ENCODE measurements around the gene CYB5RL. TPM values are rescaled to one million over a fixed set of nuclear protein-coding genes. Genes with fewer than 3 reads are reported as not detected.

CYB5RL gene
- total RNA-seq, 1 experiment from 2014 or later: 7.9 TPM

DNA sequence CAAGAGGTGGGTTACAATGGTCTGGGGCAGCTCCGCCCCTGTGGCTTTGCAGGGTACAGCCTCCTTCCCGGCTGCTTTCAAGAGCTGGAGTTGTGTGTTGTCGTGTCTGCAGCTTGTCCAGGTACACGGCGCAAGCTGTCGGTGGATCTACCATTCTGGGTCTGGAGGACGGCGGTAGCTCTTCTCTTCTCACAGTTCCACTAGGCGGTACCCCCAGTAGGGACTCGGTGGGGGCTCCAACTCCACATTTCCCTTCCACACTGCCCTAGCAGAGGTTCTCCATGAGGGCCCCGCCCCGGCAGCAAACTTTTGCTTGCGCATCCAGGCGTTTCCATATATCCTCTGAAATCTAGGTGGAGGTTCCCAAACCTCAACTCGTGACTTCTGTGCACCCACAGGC is 34.7 kb downstream of the CYB5RL start:
- Histone ChIP-seq H3K4me1 (ENCODE audit: low read length) (no peaks in the 10 kb centered on the region), H4K20me1 (ENCODE audit: insufficient read depth, low read depth, low read length) (no peaks in the 10 kb centered on the region), H3K9me3 (ENCODE audit: low read length) (no peaks in the 10 kb centered on the region), H3K79me2 (ENCODE audit: low read length) (no peaks in the 10 kb centered on the region), H3K9me2 (replicated peaks; ENCODE audit: insufficient read depth, low read length) (no peaks in the 10 kb centered on the region), H3K36me3 (ENCODE audit: insufficient read depth, low read length) (no peaks in the 10 kb centered on the region), H3K4me2 (ENCODE audit: low read depth, low read length, poor library complexity, severe bottlenecking) (no peak overlapping the region), H3K27me3 (ENCODE audit: low read length) (no peaks in the 10 kb centered on the region), H3K27ac (ENCODE audit: low read length) (no peak overlapping the region), H3K9ac (ENCODE audit: low read length) (no peak overlapping the region), H3K4me3 (ENCODE audit: low read length) (no peak overlapping the region), H2AFZ (ENCODE audit: low read length) (no peak overlapping the region)
- no peak for DNase-seq

DNA sequence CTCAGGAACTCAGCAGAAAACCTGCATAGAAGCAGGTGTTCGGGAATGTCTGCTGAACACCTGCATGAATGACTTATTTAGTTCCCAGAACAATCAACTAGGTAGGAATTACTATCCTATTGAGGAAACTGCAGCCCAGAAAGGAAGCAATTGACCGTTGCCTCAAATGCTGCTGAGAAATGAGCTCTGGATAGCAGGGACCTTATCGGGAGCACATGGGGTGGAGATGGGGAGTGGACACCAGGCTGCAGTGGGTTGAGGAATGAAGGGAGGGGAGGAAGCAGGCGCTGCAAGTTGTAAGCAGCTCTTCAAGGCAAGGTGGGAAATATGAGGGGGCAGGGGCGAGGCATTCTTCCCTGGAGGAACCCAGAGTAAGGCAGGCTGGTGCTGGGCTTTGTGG is 36.3 kb downstream of the CYB5RL start:
- Histone ChIP-seq H3K4me3 (ENCODE audit: low read length) (no peak overlapping the region), H4K20me1 (ENCODE audit: insufficient read depth, low read depth, low read length) (no peaks in the 10 kb centered on the region), H3K4me1 (ENCODE audit: low read length) (no peaks in the 10 kb centered on the region), H2AFZ (ENCODE audit: low read length) (no peak overlapping the region), H3K27me3 (ENCODE audit: low read length) (no peaks in the 10 kb centered on the region), H3K9me2 (replicated peaks; ENCODE audit: insufficient read depth, low read length) (no peaks in the 10 kb centered on the region), H3K4me2 (ENCODE audit: low read depth, low read length, poor library complexity, severe bottlenecking) (no peak overlapping the region), H3K9ac (ENCODE audit: low read length) (no peak overlapping the region), H3K9me3 (ENCODE audit: low read length) (no peaks in the 10 kb centered on the region), H3K36me3 (ENCODE audit: insufficient read depth, low read length) (no peaks in the 10 kb centered on the region), H3K79me2 (ENCODE audit: low read length) (no peaks in the 10 kb centered on the region), H3K27ac (ENCODE audit: low read length) (no peak overlapping the region)
- no peak for DNase-seq

DNA sequence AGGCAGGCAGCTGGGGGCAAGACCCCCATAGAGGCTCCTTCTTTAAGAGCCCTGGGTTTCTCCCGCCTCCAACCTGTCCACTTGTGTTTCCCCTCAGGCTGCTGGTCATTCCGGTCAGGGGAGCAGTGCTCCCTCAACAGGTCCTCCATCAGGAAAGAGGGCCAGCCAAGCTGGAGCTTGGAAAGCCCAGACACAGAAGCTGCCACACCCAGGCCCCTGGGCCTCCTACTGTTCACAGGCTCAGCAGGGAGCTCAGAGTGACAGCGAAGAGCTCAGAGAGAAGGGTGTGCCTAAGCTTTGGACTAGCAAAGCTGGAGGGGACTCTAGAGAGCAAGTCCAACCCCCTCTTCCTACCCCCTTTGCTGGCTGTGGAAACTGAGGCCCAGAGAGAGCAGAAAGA is 36.8 kb downstream of the CYB5RL start:
- no peak overlapping the region for H3K9ac ChIP-seq (ENCODE audit: low read length)
- no peaks in the 10 kb centered on the region for H3K79me2 ChIP-seq (ENCODE audit: low read length)
- no peaks in the 10 kb centered on the region for H3K9me2 ChIP-seq (replicated peaks; ENCODE audit: insufficient read depth, low read length)
- no peak overlapping the region for H2AFZ ChIP-seq (ENCODE audit: low read length)
- H3K4me2 ChIP-seq (ENCODE audit: low read depth, low read length, poor library complexity, severe bottlenecking): no peak overlapping the region
- H3K36me3 ChIP-seq (ENCODE audit: insufficient read depth, low read length): no peaks in the 10 kb centered on the region
- no peaks in the 10 kb centered on the region for H3K27me3 ChIP-seq (ENCODE audit: low read length)
- no peak overlapping the region for H3K4me3 ChIP-seq (ENCODE audit: low read length)
- no peaks in the 10 kb centered on the region for H3K9me3 ChIP-seq (ENCODE audit: low read length)
- no peaks in the 10 kb centered on the region for H4K20me1 ChIP-seq (ENCODE audit: insufficient read depth, low read depth, low read length)
- no peak overlapping the region for H3K27ac ChIP-seq (ENCODE audit: low read length)
- H3K4me1 ChIP-seq (ENCODE audit: low read length): no peaks in the 10 kb centered on the region
- no peak for DNase-seq

DNA sequence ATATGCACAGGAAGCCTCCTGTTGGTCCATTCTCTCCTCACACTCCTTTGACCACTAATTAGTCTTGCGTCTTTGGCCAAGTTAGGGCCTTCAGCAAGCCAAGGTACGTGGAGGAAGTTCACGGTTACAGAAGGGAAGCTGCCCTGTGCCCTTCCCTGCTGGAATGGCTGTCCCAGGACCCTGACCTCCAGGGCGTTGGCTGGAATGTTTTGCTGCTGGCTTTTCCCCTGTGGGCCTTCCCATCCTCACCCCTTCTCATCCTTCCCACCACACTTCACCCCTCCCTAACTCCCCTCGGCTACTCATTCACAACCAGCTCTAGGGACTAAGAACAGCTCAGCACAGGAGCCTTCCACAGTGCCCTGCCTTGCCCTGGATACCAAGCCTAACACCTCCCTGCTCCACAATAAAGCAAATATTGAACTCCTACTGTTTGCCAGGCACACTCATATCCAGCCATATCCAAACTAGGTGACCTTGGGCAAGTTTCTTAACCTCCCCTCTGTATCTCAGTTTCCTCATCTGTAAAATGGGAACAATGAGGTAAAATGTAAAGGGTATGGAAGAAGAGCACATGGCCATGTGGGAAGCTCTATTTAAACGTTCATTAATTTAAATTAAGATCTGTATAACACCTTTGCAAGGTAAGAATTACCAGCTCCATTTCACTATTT is 38.2 kb downstream of the CYB5RL start:
- Histone ChIP-seq H3K79me2 (ENCODE audit: low read length) (no peaks in the 10 kb centered on the region), H3K9ac (ENCODE audit: low read length) (no peak overlapping the region)

DNA sequence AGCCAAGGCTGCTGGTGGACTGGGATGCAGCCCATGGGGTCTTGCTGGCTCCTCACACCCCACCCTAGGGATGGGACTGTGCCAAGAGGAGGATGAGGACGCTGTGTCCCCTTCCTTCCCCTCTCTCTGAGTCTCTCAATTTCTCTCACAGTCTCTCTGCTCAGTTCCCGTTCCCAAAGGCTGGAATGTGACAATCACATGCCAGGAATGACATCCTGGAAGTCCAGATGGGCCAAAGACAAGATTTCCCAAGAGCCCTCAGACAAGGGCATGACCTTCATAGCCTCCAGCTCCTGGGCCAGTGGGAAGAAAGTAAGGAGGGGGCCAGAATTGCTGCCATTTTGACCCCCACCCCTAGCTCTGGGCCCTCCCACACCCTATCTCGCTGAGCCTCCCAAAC is 39.5 kb downstream of the CYB5RL start:
- no peak overlapping the region for H3K4me3 ChIP-seq (ENCODE audit: low read length)
- no peaks in the 10 kb centered on the region for H3K79me2 ChIP-seq (ENCODE audit: low read length)
- no peak overlapping the region for H2AFZ ChIP-seq (ENCODE audit: low read length)
- H4K20me1 ChIP-seq (ENCODE audit: insufficient read depth, low read depth, low read length): no peaks in the 10 kb centered on the region
- H3K27ac ChIP-seq (ENCODE audit: low read length): no peak overlapping the region
- no peaks in the 10 kb centered on the region for H3K9me2 ChIP-seq (replicated peaks; ENCODE audit: insufficient read depth, low read length)
- H3K36me3 ChIP-seq (ENCODE audit: insufficient read depth, low read length): no peaks in the 10 kb centered on the region
- no peak overlapping the region for H3K4me2 ChIP-seq (ENCODE audit: low read depth, low read length, poor library complexity, severe bottlenecking)
- H3K9me3 ChIP-seq (ENCODE audit: low read length): no peaks in the 10 kb centered on the region
- DNase-seq: no peak
- no peak overlapping the region for H3K9ac ChIP-seq (ENCODE audit: low read length)
- H3K27me3 ChIP-seq (ENCODE audit: low read length): no peaks in the 10 kb centered on the region
- H3K4me1 ChIP-seq (ENCODE audit: low read length): no peaks in the 10 kb centered on the region

More for the DNA sequence above, 38.2 kb downstream of the CYB5RL start:
- no peak overlapping the region for H2AFZ ChIP-seq (ENCODE audit: low read length)
- H3K27ac ChIP-seq (ENCODE audit: low read length): no peak overlapping the region
- DNase-seq: no peak
- no peak overlapping the region for H3K4me2 ChIP-seq (ENCODE audit: low read depth, low read length, poor library complexity, severe bottlenecking)
- no peaks in the 10 kb centered on the region for H3K27me3 ChIP-seq (ENCODE audit: low read length)
- no peak overlapping the region for H3K4me3 ChIP-seq (ENCODE audit: low read length)
- H3K9me2 ChIP-seq (replicated peaks; ENCODE audit: insufficient read depth, low read length): no peaks in the 10 kb centered on the region
- no peaks in the 10 kb centered on the region for H4K20me1 ChIP-seq (ENCODE audit: insufficient read depth, low read depth, low read length)
- no peaks in the 10 kb centered on the region for H3K36me3 ChIP-seq (ENCODE audit: insufficient read depth, low read length)
- no peaks in the 10 kb centered on the region for H3K9me3 ChIP-seq (ENCODE audit: low read length)
- H3K4me1 ChIP-seq (ENCODE audit: low read length): no peaks in the 10 kb centered on the region

DNA sequence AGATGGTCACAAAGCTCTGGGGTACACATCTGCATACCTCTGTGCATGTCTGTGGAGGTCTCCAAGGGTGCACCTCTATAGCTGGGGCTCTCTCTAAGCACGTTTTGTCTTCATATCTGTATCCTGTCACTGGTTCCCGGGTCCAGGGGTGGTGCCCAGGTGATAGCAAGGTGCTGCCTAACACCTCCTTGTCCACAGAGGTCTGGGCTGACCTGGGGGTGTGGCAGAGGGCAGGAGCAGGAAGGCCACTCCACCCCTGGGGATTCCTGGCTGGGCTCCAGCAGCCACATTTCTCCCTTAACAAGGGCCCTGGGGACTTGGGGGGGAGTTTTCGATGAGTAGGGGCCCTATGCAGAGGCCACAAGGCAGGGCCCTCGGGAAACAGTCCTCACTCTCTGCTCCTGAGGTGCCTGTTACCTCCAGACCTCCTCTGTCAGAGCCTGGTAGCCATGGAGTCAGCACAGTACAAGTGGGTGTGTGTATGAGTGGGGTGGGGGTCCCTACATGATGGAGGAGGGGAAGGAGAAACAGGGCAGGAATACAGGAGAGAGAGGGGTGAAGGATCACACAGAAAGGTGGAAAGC is 40.0 kb downstream of the CYB5RL start:
- H3K27me3 ChIP-seq (ENCODE audit: low read length): no peaks in the 10 kb centered on the region
- H3K79me2 ChIP-seq (ENCODE audit: low read length): no peaks in the 10 kb centered on the region
- no peaks in the 10 kb centered on the region for H3K36me3 ChIP-seq (ENCODE audit: insufficient read depth, low read length)
- no peaks in the 10 kb centered on the region for H3K9me2 ChIP-seq (replicated peaks; ENCODE audit: insufficient read depth, low read length)
- no peak overlapping the region for H3K4me2 ChIP-seq (ENCODE audit: low read depth, low read length, poor library complexity, severe bottlenecking)
- no peaks in the 10 kb centered on the region for H4K20me1 ChIP-seq (ENCODE audit: insufficient read depth, low read depth, low read length)
- H3K27ac ChIP-seq (ENCODE audit: low read length): no peak overlapping the region
- H2AFZ ChIP-seq (ENCODE audit: low read length): no peak overlapping the region
- no peaks in the 10 kb centered on the region for H3K4me1 ChIP-seq (ENCODE audit: low read length)
- no peak overlapping the region for H3K4me3 ChIP-seq (ENCODE audit: low read length)
- no peak for DNase-seq
- no peaks in the 10 kb centered on the region for H3K9me3 ChIP-seq (ENCODE audit: low read length)
- H3K9ac ChIP-seq (ENCODE audit: low read length): no peak overlapping the region

DNA sequence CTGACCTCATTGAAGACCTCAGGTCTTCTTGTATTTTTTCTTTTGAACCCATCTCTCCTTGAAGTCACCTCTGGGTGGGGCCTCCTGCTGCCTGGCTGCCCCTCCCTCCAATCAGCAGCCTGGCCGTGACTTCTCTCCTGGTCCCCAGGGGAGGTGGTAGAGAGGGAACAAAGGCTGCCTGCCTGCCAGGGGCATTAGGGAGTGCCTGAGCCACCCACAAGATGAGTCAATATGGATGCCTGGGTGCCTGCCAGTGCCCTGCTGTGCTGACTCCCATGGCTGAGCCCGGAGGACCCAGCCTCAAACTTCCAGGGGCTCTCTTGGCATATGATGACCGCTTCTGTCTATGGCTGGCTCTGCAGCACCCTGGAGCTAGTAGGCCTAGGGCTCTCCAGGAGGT is 41.8 kb downstream of the CYB5RL start:
- H2AFZ ChIP-seq (ENCODE audit: low read length): no peak overlapping the region
- H3K27ac ChIP-seq (ENCODE audit: low read length): no peak overlapping the region
- H3K79me2 ChIP-seq (ENCODE audit: low read length): no peaks in the 10 kb centered on the region
- H3K4me2 ChIP-seq (ENCODE audit: low read depth, low read length, poor library complexity, severe bottlenecking): no peak overlapping the region
- H3K4me1 ChIP-seq (ENCODE audit: low read length): no peaks in the 10 kb centered on the region
- no peaks in the 10 kb centered on the region for H3K9me2 ChIP-seq (replicated peaks; ENCODE audit: insufficient read depth, low read length)
- no peaks in the 10 kb centered on the region for H3K9me3 ChIP-seq (ENCODE audit: low read length)
- H3K27me3 ChIP-seq (ENCODE audit: low read length): no peaks in the 10 kb centered on the region
- H3K36me3 ChIP-seq (ENCODE audit: insufficient read depth, low read length): no peaks in the 10 kb centered on the region
- H4K20me1 ChIP-seq (ENCODE audit: insufficient read depth, low read depth, low read length): no peaks in the 10 kb centered on the region
- no peak overlapping the region for H3K9ac ChIP-seq (ENCODE audit: low read length)
- no peak overlapping the region for H3K4me3 ChIP-seq (ENCODE audit: low read length)
- DNase-seq: no peak

DNA sequence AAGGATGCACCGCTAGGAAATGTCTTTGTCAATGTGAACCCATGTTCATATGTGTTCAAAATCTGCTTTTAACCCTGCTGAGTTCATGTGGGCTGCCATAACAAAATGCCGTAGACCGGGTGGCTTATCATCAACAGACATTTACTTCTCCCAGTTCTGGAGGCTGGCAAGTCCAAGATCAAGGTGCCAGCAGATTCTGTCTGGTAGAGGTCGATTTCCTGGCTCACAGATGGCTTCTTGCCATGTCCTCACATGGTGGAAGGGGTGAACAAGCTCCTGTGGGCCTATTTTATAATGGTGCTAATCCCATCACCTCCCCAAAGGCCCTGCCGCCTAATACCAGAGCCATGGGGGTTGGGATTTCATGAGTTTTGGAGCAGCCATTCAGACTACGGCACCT is 42.4 kb downstream of the CYB5RL start:
- Histone ChIP-seq H3K9me2 (replicated peaks; ENCODE audit: insufficient read depth, low read length) (no peaks in the 10 kb centered on the region), H3K4me3 (ENCODE audit: low read length) (no peak overlapping the region), H3K4me1 (ENCODE audit: low read length) (no peaks in the 10 kb centered on the region), H3K9ac (ENCODE audit: low read length) (no peak overlapping the region), H2AFZ (ENCODE audit: low read length) (no peak overlapping the region), H4K20me1 (ENCODE audit: insufficient read depth, low read depth, low read length) (no peaks in the 10 kb centered on the region), H3K36me3 (ENCODE audit: insufficient read depth, low read length) (no peaks in the 10 kb centered on the region), H3K9me3 (ENCODE audit: low read length) (no peaks in the 10 kb centered on the region), H3K79me2 (ENCODE audit: low read length) (no peaks in the 10 kb centered on the region), H3K27ac (ENCODE audit: low read length) (no peak overlapping the region), H3K4me2 (ENCODE audit: low read depth, low read length, poor library complexity, severe bottlenecking) (no peak overlapping the region), H3K27me3 (ENCODE audit: low read length) (no peaks in the 10 kb centered on the region)
- DNase-seq: no peak

All from Karpas-422 (cell line).